NCI-H748 (cell line): ENCODE data around the gene TELO2.

ENCODE experiments used
- DNase-seq: peaks from one replicate; lab custom pipeline; 2025; ENCODE audit not compliant: unreplicated experiment; lab: John Stamatoyannopoulos, UW

Gene TELO2

GRCh38 chr16:1535391-1536291 is 42.5 kb downstream of the TELO2 start:
- DNase-seq, result no peak

DNA sequence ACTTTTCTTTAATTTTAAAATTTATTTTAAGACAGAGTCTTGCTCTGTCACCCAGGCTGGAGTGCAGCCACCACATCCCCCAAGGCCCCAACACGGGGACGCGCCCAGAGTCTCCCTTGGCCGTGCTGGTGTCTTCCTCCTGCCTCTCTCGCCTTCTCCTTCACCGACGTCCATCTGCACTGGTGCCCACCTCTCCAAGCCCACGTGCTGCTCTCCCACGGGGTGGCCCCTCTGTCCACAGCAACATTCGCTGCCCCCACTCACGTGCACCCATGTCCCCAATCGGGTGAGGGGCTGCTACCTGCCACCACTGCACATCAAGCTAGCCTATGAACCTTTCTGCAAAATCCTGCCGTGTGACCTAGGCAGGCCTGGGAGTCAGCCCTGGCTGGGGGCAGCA is 43.4 kb downstream of the TELO2 start:
- DNase-seq, result no peak

DNA sequence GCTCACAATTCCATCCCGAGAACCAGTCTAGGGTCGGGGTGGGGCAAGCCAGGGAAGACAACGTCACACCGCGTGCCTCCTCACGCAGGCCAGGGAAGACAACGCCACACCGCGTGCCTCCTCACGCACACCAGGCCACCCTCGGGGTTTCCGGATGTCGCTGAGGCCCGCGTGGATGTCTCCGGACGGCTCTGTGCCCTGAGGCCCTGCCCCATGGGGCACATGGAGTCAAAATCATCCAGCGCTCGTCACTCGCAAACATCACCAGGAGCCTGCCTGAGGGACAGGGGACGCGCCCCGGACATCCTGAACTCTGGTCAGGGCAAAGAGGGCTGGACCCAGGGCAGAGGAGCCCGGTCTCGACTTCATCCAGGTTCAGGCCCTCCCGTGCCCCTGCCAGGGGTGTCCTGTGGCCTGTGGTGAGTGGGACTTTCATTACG is 44.0 kb downstream of the TELO2 start:
- no peak for DNase-seq

DNA sequence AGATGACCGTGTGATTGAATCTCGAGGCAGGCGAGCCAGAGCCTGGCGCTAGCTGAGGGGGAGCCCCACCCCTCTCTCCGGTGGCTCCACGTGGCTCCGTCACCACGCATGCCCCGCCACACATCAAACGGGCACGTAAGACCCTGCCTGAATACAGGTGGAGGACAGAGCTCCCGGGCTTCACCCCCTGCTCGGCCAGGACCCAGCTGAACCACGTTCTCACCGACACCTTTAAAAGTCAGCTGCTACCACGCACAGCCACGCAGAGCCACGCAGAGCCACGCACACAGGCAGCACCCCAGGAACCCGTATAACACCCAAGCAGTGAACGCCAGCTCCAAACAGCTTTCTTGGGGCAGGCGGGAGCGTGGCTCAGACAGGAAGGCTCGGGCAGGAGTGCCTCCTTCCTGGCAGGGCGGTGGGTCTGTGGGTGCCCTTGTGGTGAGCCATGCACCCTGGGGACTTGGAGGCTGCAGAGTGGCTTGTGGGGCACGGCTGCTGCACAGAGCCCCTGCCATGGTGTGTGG is 44.7 kb downstream of the TELO2 start:
- DNase-seq, result no peak

GRCh38 chr16:1538804-1539520 is 45.8 kb downstream of the TELO2 start:
- no peak for DNase-seq

- DNase-seq, result no peak
Observed at GRCh38 chr16:1539720-1540555, 46.8 kb downstream of the TELO2 start.

- DNase-seq, result no peak
Observed at GRCh38 chr16:1540556-1540855, 47.3 kb downstream of the TELO2 start.

- no peak for DNase-seq
Observed at GRCh38 chr16:1541293-1542165, 48.4 kb downstream of the TELO2 start.

- no peak for DNase-seq
Observed at GRCh38 chr16:1542166-1542500, 49.0 kb downstream of the TELO2 start.

DNA sequence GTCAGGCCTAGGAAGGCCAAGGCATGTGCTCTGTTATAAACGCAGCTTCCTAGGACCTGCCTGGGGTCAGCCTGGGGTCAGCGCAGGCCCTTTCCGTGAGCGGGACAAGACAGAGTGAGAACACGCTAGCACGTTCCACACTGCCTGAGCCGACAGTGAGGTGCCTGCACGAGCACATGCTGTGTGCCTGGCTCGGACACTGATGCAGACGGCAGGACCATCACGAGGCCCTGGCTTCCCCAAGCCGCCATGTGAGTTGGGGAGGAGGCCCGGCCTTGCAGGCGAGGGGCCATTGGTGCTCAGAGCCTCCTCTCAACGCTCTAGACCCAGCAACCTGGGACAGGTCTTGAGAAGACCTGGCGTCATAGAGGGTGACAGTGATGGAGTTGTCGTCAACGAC is 49.4 kb downstream of the TELO2 start:
- DNase-seq, result no peak

- DNase-seq, result no peak
Observed at GRCh38 chr16:1543085-1543896, 50.1 kb downstream of the TELO2 start.

GRCh38 chr16:1545044-1546040 is 52.2 kb downstream of the TELO2 start:
- no peak for DNase-seq

DNA sequence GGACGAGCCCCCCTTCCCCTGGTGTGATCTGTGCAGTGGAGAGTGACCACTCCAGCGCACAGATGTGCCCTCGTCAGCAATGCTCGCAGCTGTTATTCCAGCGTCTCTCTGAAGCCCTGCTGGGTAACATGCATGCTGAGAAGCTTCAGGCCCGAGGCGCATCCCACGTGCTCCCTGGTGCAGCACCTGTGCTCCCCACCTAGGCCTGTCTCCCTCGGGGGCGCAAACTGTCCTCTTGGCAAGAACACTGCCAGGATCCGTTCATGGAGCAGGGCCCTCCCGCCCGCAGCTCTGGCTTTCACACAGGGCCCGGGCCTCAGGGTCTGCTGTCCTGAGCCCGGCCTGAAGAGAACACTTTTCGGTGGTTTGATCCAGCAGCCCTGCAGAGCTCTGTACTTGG is 53.3 kb downstream of the TELO2 start:
- DNase-seq, result no peak

DNA sequence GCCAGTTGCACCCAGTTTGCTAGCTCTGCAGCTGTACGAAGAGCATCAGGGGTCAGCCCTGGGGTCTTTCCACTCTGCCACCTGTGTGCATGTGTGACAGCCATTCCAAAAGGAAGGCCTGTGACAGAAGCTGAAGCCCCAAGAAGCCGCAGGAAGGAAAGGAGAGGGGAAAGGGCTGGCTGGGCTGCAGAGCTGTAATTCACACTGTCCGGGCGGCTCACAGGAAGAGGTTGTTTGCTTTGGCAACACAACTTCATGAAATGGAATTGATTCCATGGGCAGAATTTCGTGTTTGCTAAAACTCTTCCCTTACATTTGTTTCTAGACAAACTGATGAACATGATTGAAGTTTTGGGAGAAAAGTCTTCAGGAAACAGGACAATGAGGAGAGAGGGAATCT is 55.1 kb downstream of the TELO2 start:
- DNase-seq, result no peak

DNA sequence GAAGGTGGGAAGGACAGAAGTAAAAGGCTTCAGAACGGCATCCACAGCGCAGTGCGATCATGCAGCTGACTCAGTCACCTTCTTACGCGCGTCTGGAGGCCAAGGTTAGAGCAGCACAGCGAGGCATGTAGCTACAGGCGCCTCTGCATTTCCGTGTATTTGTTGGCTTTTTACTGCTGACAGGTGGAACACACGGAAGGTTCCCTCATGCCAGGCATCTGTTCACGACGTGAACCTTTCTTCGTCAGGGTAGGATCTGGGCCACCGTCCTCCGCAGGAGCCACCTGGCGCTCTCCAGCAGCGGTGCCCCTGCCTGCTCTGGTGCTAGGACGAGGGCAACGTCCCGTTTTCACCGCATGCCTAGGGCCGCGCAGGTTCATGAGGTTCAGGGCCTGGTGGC is 55.6 kb downstream of the TELO2 start:
- DNase-seq, result no peak

DNA sequence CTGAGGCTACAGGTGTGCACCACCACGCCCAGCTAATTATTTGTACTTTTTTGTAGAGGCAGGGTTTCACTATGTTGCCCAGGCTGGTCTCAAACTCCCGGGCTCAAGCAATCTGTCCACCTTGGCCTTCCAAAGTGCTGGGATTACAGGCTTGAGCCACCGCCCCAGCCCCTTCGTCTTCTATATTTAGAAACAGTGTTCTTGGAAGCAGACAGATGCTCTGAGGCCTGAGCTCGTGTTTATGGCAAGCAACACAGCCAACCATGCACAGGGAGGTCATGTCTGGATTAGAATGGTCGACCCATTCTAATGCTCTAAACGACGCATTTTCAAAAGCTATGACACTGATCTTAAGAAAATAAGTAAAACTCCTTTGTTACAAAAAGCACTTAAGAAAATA is 56.9 kb downstream of the TELO2 start:
- no peak for DNase-seq

DNA sequence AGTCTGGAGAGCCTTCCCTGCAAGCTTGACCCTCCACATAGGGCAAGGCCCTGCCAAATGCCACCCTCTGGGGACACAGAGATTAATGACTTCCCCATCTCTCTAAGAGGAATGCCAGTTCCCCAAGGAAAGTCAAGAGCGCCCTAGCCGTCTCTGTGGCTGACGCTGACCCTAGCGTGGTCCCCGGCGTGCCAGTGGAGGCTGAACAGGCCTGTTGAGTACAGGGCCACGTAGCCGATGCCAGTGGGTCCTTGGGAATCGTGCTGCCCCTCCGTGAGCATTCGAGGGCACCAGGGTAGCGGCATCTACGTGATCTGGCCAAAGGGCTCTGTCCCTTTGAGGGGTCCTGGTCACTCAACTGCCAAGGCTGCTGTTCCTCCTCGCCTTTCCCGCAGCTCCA is 57.5 kb downstream of the TELO2 start:
- no peak for DNase-seq

- no peak for DNase-seq
Observed at GRCh38 chr16:1551166-1551565, 58.0 kb downstream of the TELO2 start.

GRCh38 chr16:1552129-1552528 is 59.0 kb downstream of the TELO2 start:
- no peak for DNase-seq
